ENCODE measurements around the gene MED13L.

MED13L gene

GRCh38 chr12:116276652-116277466 lies 634 bp downstream of the MED13L start:
- DNase-seq, result peak; percentile 67

GRCh38 chr12:116274551-116275375 lies 2.7 kb downstream of the MED13L start:
- DNase-seq, result no peak

- DNase-seq, result no peak
Observed at GRCh38 chr12:116273813-116274550, 3.5 kb downstream of the MED13L start.

GRCh38 chr12:116267948-116268347 lies 9.5 kb downstream of the MED13L start:
- no peak for DNase-seq

GRCh38 chr12:116266631-116267349 lies 10.7 kb downstream of the MED13L start:
- DNase-seq, result peak; percentile 32

- peak; percentile 66 for DNase-seq
Observed at GRCh38 chr12:116266168-116266601, 11.3 kb downstream of the MED13L start.

- DNase-seq, result peak; percentile 62
Observed at GRCh38 chr12:116265351-116266147, 11.9 kb downstream of the MED13L start.

GRCh38 chr12:116264525-116265070 lies 12.9 kb downstream of the MED13L start:
- no peak for DNase-seq

GRCh38 chr12:116263844-116264243 lies 13.6 kb downstream of the MED13L start:
- no peak for DNase-seq

GRCh38 chr12:116263431-116263830 lies 14.1 kb downstream of the MED13L start:
- no peak for DNase-seq

- no peak for DNase-seq
Observed at GRCh38 chr12:116262741-116263140, 14.8 kb downstream of the MED13L start.

- no peak for DNase-seq
Observed at GRCh38 chr12:116261525-116262100, 15.9 kb downstream of the MED13L start.

GRCh38 chr12:116259800-116260577 lies 17.5 kb downstream of the MED13L start:
- DNase-seq, result no peak

GRCh38 chr12:116257826-116258225 lies 19.7 kb downstream of the MED13L start:
- no peak for DNase-seq

- no peak for DNase-seq
Observed at GRCh38 chr12:116257215-116257614, 20.3 kb downstream of the MED13L start.

- DNase-seq, result no peak
Observed at GRCh38 chr12:116249938-116250337, 27.6 kb downstream of the MED13L start.

GRCh38 chr12:116248930-116249329 lies 28.6 kb downstream of the MED13L start:
- no peak for DNase-seq

- DNase-seq, result no peak
Observed at GRCh38 chr12:116248433-116248832, 29.1 kb downstream of the MED13L start.

- peak; percentile 30 for DNase-seq
Observed at GRCh38 chr12:116247377-116247776, 30.1 kb downstream of the MED13L start.

Measured in HCEC 1CT (cell line).